Frontal cortex (tissue), 4 donors: ENCODE data around the gene RIMKLA. TPM values are rescaled to one million over a fixed set of nuclear protein-coding genes. Genes with fewer than 3 reads are reported as not detected.

Experiments
- DNase-seq, 2 donors: peaks; one replicate each; pipeline ENCODE4 v3.0.0; 2012; ENCODE audit warnings: low spot score in 2 of 2
- FAIRE-seq: peaks from 2 replicates; lab custom pipeline; 2012; peaks lifted over from hg19 to GRCh38; lab: Jason Lieb, UNC
- total RNA-seq: library from RNA; depleted of rRNA; stranded (reverse); fragments of >200 nt; gene quantifications from one replicate; pipeline ENCODE4 v1.2.3, GENCODE V29; 2014
- donor health status: control.
- donor health status: control.
- donor health status: control.

Gene RIMKLA, protein sequence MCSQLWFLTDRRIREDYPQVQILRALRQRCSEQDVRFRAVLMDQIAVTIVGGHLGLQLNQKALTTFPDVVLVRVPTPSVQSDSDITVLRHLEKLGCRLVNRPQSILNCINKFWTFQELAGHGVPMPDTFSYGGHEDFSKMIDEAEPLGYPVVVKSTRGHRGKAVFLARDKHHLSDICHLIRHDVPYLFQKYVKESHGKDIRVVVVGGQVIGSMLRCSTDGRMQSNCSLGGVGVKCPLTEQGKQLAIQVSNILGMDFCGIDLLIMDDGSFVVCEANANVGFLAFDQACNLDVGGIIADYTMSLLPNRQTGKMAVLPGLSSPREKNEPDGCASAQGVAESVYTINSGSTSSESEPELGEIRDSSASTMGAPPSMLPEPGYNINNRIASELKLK
- total RNA-seq: 31.4 TPM

DNA sequence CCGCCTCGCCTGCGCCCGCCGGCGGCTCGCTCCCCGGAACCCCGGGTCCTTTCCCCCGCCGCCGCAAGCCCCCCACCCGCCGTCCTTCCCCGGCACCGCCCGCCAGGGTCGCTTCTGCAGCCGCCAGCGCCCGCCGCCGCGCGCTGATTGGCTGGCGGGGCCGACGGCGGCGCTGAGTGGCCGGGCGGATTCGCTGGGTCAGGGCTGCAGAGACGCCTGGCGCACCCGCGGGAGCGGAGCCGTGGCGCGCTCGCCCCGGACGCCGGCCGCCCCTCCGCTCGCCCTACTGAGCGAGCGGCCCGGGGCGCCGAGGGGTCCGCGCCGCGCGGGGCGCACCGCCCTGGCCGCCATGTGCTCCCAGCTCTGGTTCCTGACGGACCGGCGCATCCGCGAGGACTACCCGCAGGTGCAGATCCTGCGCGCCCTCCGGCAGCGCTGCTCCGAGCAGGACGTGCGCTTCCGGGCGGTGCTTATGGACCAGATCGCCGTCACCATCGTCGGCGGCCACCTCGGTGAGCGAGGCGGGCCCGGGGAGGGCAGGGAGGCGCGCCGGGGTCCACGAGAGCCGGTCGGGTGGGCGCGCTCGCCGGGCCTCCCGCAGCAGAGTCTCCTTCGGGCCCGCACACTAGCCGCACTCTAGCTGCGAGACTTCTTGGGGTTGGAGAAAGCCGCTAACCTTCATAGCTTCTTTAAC lies at the start of gene RIMKLA:
TSS of gene RIMKLA (plus strand) at position 207 of the 694 bp plus-strand sequence. CDS start at position 350, 143 bp downstream.
- FAIRE-seq (no peak), DNase-seq (peak; percentile 83 to 88)

DNA sequence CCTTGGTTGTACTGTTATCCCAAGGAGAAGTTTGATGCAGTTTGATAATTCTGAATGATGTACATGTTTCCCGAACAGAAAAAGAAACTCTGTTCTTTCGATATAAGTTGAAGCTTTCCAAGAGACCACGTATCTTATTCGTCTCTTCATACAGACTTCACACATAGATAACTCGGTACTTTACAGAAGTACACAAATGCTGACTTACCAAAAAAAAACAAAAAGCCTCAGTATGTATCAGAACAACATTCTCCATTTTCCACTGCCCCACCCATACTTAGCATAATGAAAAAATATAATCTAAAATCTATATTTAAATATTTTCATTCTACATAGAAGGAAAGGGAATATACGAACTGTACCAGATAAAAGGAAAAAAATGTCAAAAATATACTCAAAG lies 47.7 kb upstream of the RIMKLA start:
- DNase-seq (no peak), FAIRE-seq (no peak)

DNA sequence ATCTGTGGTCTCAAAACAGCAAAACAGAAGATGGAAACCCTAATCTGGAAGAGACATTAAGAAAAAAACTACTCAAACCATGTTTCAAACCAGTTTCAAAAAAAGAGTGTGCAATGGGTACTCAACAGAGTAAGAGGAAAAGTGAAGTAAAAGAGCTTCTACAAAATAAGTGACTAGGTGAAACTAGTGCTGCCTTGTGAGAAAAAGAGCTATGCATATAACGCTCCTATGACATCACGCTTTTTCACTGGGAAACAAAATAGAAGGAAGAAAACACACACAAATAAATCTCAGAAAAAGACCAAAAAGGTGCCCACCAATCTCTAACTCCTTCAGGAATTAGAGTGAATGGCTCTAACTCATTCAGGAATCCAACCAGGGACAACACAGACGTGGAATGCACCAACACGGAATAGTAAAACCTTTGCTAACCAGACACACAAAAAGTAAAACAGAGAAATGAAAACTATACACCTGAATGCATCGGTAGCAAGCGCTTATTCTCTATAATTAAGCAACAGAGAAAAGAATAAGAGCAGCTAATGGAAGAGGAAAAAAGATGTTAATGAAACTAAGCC lies 46.8 kb upstream of the RIMKLA start:
- FAIRE-seq (no peak), DNase-seq (no peak)

DNA sequence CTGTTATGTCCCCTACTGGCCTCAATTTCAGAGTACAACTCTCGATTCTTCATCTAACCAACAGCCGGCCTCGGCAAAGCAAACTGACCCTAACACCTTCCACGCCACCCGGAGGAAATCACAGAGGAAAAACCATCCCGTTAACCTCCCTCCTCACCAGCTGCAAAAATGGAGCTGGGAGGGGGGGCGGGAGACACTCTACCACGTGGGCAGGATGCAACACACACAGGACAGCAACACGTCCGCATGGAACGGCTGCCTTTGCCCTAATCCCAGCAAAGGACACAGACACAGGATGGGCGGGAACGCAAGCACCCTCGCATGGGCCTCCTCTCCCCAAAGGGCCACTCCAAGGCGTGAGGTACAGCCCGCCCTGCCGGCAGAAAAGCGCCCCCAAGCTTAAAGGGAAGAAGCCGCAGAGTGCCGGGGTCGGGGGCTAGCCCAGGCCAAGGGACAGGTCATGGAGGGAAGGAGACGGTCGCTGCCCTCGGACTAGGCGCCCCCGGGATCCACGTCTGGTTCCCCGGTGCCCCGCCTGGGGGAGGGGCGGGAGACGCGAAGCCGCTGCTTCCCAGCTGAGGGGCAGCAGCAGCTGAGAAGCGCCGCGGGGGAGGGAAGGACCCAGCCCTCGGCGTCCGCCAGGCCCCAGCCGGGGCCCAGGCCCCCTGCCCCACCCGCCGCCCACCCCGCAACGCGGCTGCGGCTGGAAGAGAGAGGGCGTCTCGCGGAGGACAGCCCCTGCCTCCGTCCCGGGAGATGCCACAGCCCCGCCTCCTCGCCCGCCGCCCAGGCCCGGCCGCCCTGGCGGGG lies 46.1 kb upstream of the RIMKLA start:
- peak; percentile 65 to 69 for DNase-seq
- no peak for FAIRE-seq

DNA sequence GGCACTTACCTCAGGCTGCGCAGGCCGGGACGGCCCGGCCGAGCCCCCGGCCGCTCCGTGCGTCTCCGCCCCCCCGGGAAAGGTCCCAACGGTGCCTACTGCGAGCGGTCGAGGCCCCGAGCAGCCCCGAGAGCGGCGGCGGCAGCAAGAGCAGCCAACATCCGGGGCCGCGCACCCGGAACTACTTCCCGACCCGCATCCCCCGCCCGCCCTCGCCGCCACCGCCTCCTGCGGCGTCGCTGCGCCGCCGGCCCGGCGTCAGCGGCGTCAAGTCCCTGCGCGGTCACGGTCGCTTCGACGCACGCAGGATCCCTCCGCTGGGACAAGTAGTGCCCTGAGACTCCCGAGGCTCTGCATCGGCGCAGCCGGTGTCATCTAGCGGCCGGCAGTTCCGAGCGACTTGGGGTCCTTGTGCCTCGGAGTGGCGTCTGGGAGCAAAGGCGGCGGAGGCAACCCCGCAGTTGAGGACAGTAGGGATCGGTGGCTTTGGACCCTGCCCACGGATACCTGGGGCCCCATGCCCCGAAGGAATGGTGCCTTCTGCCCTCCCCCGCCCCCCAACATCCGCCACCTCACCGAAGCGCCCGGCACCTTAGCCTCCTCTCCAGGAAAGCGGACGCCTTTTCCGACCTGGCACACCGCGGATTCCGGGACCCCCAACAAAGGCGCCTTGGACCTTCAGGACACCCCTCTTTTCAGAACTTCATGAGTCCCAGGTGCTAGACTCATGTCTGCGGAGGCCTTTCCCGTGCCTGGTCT lies 45.4 kb upstream of the RIMKLA start, which contains the start of gene FOXJ3:
TSS of gene FOXJ3 (minus strand) at position 186 of the 759 bp plus-strand sequence. CDS start 24,142 bp downstream, outside the sequence.
- DNase-seq: peak; percentile 92 to 94
- no peak for FAIRE-seq

DNA sequence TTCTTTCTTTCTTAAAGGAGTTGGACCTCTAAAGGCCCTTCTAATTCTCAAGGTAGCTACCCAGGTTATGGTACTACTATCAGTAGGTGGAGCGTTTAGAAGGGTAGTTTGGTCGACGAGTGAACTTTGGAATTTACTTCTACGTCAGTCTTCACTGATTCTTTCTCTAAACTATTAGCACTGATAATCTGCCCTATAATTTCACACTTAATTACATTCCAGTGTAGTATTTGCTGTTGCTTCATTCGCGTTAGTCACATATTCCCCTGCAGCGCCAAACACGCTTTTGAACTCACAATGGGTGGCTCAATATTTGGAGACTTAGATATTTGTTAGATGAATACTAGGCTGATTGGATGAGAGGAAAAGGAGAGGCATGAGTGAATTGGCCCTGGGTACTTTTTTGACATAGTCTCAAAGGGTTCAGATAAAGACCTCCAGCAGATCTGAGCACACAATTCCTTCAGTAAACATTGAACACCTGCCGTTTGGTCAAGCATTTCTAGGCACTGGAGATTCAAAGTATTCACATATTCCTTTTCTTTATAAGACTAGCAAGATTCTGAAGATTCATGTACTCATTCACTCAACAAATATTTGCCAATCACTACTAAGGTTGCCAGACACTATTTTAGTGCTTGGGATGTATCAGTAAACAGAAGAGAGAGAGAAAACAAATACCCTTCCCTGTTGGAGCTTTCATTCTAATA lies 44.6 kb upstream of the RIMKLA start:
- FAIRE-seq (no peak), DNase-seq (peak in 1 of 2 donors; percentile 23)

DNA sequence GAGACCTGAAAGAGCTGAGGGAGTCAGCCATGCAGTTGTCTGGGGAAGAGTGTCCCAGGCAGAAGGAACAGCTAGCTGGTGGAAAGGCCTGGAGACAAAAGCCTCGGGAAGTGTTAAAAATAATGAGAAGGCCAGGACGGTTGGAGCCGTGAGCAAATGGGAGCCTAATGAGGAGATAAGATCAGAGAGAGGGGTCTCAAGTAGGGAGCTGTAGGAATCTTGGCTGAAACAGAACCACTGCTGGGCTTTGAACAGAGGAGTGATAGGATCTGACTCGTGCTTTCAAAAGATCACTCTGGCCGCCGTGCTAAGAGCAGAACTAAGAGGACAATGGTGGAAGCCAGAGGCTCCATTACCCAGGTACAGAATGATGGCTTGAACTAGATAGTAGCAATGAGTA lies 43.6 kb upstream of the RIMKLA start:
- FAIRE-seq (no peak), DNase-seq (no peak)

DNA sequence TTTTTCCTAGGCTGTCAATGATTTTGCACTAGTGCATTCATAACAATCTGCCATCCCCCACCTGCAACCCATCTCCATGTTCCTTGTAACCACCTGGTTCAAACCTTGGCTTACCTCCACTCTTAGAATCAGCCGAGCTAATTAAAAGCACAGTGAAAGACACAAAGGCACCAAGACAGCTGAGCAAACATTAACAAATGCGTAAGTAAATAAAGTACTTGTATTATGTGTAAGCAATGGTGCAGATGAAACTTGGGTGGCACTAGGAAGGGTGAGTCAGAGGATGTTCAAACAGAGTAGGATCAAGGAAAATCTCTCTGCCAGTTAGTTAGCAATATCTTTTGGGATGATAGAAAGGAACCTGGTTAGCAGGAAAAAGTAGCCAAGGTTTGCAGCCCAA lies 40.5 kb upstream of the RIMKLA start:
- DNase-seq (no peak), FAIRE-seq (no peak)

DNA sequence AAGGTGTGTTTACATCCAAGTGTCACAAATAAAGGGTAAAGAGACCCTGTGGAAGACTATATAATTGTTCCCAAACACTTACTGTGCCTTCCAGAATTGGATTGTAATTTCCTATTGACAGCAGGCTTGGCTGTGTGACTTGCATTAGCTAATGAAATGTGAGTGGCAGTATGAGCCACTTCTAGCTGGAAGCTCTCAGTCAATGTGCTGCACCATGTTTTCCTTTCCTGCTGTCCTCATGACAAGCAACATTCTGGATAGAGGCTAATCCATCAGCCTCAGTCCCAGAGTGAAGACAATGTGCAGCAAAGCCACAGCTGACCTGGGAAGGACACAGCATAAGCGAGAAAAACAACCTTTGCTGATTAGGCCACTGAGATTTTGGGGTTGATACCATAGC lies 39.7 kb upstream of the RIMKLA start:
- no peak for DNase-seq
- no peak for FAIRE-seq

DNA sequence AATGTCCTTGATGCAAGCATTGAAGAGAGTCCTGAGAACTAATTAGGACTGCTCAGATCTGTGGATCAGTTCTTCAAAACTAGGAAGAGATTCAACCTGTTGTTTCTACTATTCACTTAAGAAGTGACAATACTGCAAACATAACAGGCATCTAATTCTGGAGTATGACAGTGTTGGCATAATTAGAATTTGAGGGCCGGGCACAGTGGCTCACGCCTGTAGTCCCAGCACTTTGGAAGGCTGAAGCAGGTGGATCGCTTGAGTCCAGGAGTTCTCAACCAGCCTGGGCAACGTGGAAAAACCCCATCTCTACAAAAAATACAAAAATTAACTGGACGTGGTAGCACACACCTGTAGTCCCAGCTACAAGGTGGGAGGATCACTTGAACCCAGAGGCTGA lies 37.5 kb upstream of the RIMKLA start:
- no peak for DNase-seq
- FAIRE-seq: no peak

DNA sequence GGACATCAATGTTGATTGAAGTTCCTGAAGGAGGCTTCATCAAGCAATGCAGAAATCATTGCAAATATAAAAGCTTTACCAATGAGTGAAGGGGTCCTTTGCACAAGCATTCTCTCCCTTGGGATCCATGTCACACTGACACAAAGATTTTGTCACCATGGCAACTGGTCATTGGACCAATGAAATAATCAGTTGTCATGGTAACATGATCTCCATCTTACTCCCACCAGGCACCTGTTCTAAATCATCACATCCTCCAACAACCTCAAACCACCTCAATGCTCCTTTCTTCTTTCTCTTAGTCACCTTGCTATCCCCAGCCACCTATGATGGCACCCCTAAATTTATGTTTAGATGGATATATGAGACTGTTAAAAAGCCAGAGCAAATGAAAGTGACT lies 32.1 kb upstream of the RIMKLA start:
- DNase-seq (no peak), FAIRE-seq (no peak)

DNA sequence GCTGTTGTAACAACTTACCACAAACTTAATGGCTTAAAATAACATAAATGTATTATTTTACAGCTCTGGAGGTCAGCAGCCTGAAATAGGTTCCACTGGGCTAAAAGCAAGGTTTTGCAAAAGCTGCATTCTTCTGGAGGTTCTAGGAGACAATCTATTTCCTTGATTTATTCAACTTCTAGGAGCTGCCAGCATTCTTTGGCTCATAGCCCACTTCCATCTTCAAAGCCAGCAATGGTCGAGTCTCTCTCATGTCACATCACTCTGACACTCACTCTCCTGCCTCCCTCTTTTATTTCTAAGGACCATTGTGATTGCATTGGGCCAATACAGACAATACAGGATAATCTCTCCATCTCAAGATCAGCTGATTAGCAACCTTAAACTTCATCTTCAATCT lies 30.5 kb upstream of the RIMKLA start:
- FAIRE-seq (no peak), DNase-seq (no peak)

DNA sequence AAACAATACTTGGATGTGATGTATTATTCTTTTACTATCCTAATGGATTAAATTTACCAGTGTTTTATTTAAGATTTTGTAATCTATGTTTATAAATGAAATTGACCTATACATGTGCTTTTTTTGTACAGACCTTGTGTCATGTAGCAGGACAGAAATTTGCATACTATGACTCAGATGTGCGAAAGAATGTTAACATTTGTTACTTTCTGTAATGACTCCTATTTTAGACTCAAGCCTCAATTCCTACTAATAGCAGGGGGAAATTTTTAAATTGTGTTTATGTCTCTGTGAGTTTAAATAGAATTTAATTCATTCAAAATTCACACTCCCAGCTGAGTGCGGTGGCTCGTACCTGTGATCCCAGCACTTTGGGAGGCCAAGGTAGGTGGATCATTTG lies 21.8 kb upstream of the RIMKLA start:
- no peak for FAIRE-seq
- no peak for DNase-seq

DNA sequence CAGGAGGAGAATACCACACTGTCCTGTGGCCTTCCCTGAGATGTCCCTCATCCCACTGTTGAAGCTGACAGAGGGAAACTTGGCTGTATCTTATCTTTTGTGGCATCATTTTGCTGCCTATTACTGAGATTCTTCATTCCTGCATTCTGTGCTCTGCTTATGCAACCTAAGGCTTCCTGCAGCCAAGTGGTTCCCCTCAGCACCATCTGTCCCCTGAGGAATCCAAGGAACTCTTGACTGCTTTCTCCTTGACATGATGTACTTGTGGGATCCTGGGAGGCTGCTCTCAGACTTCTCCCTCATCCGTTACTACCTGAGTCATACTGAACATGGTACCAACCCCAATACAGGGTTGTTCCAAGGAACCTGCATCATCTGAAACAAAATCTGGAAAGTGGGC lies 21.1 kb upstream of the RIMKLA start:
- DNase-seq (no peak), FAIRE-seq (no peak)

DNA sequence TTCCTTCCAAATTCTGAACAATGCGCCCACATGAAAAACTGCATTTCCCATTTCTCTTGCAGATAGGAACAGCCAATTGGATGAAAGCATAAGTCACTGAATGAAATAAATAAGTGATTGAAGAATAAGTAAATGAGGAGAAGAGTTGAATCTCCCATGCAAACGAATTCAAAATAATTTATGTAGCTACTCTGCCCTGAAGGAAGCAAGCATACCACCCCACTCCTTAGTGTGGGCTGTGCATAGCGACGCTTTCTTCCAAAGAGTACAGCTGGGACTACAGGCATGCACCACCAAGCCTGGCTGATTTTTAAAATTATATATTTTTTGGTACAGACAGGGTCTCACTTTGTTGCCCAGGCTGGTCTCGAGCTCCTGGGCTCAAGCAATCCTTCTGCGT lies 16.5 kb upstream of the RIMKLA start:
- FAIRE-seq (no peak), DNase-seq (no peak)

DNA sequence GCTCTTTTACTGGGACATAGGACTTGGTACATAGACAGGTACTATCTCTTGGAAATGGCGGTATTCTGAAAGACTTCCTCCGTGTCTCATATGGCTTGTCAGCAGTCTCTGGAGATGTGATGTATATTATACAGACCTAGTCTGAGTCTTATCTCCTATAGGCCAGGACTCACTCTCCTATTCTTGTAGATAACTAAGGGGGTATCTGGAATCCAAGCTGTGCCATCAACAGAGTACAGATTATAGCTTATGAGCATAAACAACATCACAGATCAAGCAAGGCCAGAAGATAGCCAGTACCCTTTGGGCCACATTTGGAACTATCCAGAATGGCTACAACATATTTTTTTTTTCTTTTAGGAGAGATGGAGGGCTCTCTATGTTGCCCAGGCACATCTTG lies 16.1 kb upstream of the RIMKLA start:
- DNase-seq (no peak), FAIRE-seq (no peak)

DNA sequence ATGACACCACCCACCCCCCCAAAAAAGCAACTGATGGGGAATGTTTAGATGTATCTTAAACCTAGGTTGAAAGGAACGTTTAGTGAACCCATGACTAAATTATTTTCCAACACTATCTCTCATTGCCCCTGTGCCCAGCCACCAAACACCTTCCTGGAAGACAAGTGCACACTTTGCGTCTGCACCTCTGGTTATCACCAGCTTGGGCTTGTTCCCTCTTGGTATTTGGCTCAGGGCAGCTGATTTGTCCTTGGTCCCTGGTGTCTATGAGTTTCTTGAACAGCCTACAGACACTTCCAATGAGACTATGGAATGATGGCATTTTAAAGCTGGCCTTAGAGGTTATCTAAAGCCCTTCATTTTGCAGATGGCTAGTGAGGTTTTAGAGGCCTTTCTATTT lies 15.5 kb upstream of the RIMKLA start:
- DNase-seq (no peak), FAIRE-seq (no peak)

DNA sequence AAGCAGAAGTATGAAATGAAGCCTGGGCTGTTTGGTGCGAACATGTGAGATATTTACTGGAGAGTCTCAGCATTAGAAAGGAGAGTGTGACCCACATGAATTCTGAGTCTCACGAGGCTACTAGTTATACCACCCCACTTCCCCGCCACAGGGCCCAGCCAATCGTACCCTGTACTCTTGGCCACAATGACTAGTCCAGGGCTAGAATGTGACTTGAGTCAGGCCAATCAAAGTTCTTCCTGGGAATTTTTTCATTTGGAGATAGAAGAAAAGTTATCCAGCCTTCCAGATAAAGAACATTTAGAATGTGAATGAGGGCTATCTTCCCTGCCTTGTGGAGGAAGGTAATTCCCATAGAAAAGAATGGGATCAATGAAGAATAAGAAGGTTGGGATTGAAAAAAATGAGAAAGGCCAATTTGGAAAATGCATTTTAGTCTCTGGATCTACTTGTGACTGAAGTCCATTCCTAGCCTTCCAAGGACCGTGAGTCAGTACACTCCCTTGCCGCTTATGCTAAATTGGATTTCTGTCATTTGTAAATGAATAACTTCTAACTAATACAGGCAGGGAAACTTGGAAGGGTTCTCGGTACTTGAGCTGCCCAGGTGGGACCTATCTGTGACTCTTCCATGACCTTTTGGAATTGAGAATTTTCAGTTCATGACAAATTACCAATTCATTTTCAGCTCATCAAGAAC lies 12.3 kb upstream of the RIMKLA start:
- FAIRE-seq (no peak), DNase-seq (no peak)
